GM12878 (cell line): Measurements from ENCODE around the gene GTSE1. TPM values are rescaled to one million over a fixed set of nuclear protein-coding genes. Genes with fewer than 3 reads are reported as not detected.
A peak's percentile ranks its signal among the peaks of the same experiment; 100 is the strongest.

Experiments
- ATAC-seq: fragments of 200-7000 bp; cut with Tn5 transposase; 3 replicates; pipeline ENCODE4 v1.9.1; 2020; ENCODE audit warnings: mild to moderate bottlenecking, moderate library complexity
- BruUV-seq: library from RNA; stranded (reverse); fragments of 400-500 nt; replicated peaks from 2 replicates; lab custom pipeline; 2021; lab: Mats Ljungman, UMichigan
- CTCF ChIA-PET: fragments of 300-600 bp; sonication (Branson Sonifier 250); formaldehyde crosslinking; extraction: SDS; loops from one replicate; lab custom pipeline; 2021; ENCODE audit warnings: inconsistent platforms; lab: Yijun Ruan, JAX
- POLR2A ChIA-PET: fragments of 350-600 bp; formaldehyde crosslinking; extraction: SDS; loops from one replicate; lab custom pipeline; 2021; ENCODE audit warnings: inconsistent platforms; lab: Charles Lee
- RAD21 ChIA-PET: fragments of 300-600 bp; sonication (Branson Sonifier 250); formaldehyde crosslinking; loops from one replicate; lab custom pipeline; 2023; ENCODE audit warnings: antibody characterized with exemption; ENCODE audit not compliant: unreplicated experiment; lab: Charles Lee
- SMC1A ChIA-PET: fragments of 300-600 bp; sonication (Branson Sonifier 250); formaldehyde crosslinking; loops from one replicate; lab custom pipeline; 2023; ENCODE audit not compliant: unreplicated experiment, uncharacterized antibody; lab: Charles Lee
- DNase-seq: peaks from one replicate; pipeline ENCODE4 v3.0.0-alpha.2; 2011; ENCODE audit warnings: low read depth, low spot score
- FAIRE-seq: peaks from 3 replicates; lab custom pipeline; 2011; peaks lifted over from hg19 to GRCh38; lab: Jason Lieb, UNC
- H2AFZ ChIP-seq: 2 replicates; pipeline ENCODE4 v1.6.0; 2011; ENCODE audit warnings: low read depth, low read length, control low read depth; ENCODE audit not compliant: control insufficient read depth
- H3K27ac ChIP-seq: 2 replicates; pipeline ENCODE4 v1.5.1; 2011; ENCODE audit warnings: control low read depth; ENCODE audit not compliant: control insufficient read depth, insufficient read depth
- H3K27me3 ChIP-seq, 2 experiments: replicated peaks in 1 of 2; 2 replicates each; pipeline versions ENCODE4 v1.6.0 to v1.6.1; 2011; ENCODE audit warnings: low read length in 1 of 2; ENCODE audit not compliant: control insufficient read depth in 2 of 2, insufficient read depth in 2 of 2
- H3K36me3 ChIP-seq, 2 experiments: 2 replicates each; pipeline ENCODE4 v1.5.1; 2011; ENCODE audit warnings: low read length in 1 of 2; ENCODE audit not compliant: control insufficient read depth in 2 of 2, insufficient read depth in 2 of 2
- H3K4me1 ChIP-seq: 2 replicates; pipeline ENCODE4 v1.6.1; 2011; ENCODE audit warnings: mild to moderate bottlenecking, low read length, moderate library complexity, mixed read lengths; ENCODE audit not compliant: control insufficient read depth, insufficient read depth
- H3K4me2 ChIP-seq: 2 replicates; pipeline ENCODE4 v1.6.0; 2011; ENCODE audit warnings: control low read depth; ENCODE audit not compliant: control insufficient read depth, insufficient read depth
- H3K4me3 ChIP-seq: fragments of 200-600 bp; sonication (generic); 2 replicates; pipeline ENCODE4 v1.5.1; 2016
- H3K79me2 ChIP-seq: 2 replicates; pipeline ENCODE4 v1.6.0; 2011; ENCODE audit warnings: low read length; ENCODE audit not compliant: control insufficient read depth, insufficient read depth
- H3K9ac ChIP-seq: 2 replicates; pipeline ENCODE4 v1.8.0; 2011; ENCODE audit warnings: low read length, control low read depth, mixed read lengths; ENCODE audit not compliant: control insufficient read depth, insufficient read depth
- H3K9me3 ChIP-seq: replicated peaks from 3 replicates; pipeline ENCODE4 v1.5.1; 2011; ENCODE audit warnings: mild to moderate bottlenecking, low read length; ENCODE audit not compliant: control insufficient read depth, insufficient read depth
- H4K20me1 ChIP-seq: 2 replicates; pipeline ENCODE4 v1.6.0; 2011; ENCODE audit not compliant: control insufficient read depth, insufficient read depth
- BCLAF1 ChIP-seq: fragments of 450-650 bp; IDR thresholded peaks from 2 replicates; pipeline ENCODE4 v1.6.1; 2017; ENCODE audit warnings: antibody characterized with exemption, mild to moderate bottlenecking, moderate library complexity
- HSF1 ChIP-seq: fragments of 150-350 bp; IDR thresholded peaks from 2 replicates; pipeline ENCODE4 v1.6.1; 2014; ENCODE audit warnings: mild to moderate bottlenecking, low read depth, low read length
- PKNOX1 ChIP-seq: fragments of 450-650 bp; IDR thresholded peaks from 2 replicates; pipeline ENCODE4 v1.6.1; 2016; ENCODE audit warnings: mild to moderate bottlenecking
- POLR2A ChIP-seq: IDR thresholded peaks from 2 replicates; pipeline ENCODE4 v1.6.1; 2011; ENCODE audit warnings: low read depth, mild to moderate bottlenecking, low read length
- RUNX3 ChIP-seq: IDR thresholded peaks from 2 replicates; pipeline ENCODE4 v1.6.1; 2012; ENCODE audit warnings: low read length, inconsistent platforms
- ZNF592 ChIP-seq: fragments of 450-650 bp; IDR thresholded peaks from 2 replicates; pipeline ENCODE4 v1.6.1; 2017; ENCODE audit warnings: mild to moderate bottlenecking, moderate library complexity
- WGBS: methylation state at CpG from one replicate; pipeline ENCODE4 v1.1.6; 2016; ENCODE audit warnings: low lambda C conversion rate; ENCODE audit not compliant: insufficient replicate concordance, insufficient coverage; ENCODE audit errors: missing lambda C conversion rate; 5-methylcytosine and 5-hydroxymethylcytosine counted together
- in situ Hi-C: fragments of 300-500 bp; cut with MboI; formaldehyde crosslinking; loops from 9 replicates; pipeline ENCODE4 v1.14.3; 2018; ENCODE audit warnings: mixed read lengths
- intact Hi-C: fragments of 100-400 bp; cut with micrococcal nuclease; formaldehyde crosslinking; loops from one replicate; pipeline ENCODE4 v1.14.2; 2022; ENCODE audit not compliant: unreplicated experiment
- polyA plus RNA-seq, 11 experiments: library from polyadenylated mRNA; depleted of rRNA in 4 of 11; unstranded in 6 of 11; stranded (reverse) in 5 of 11; fragments of >200 nt; fragmentation: Nextera tagmentation in 4 of 11; fragmentation: Illumina TruSeq in 1 of 11; extraction: Ambion mirVana in 4 of 11; extraction: Trizol in 1 of 11; gene quantifications; 1 replicate in 1 of 11; 2 replicates in 10 of 11; pipeline versions ENCODE4 v1.2.1 to v1.2.3, GENCODE V29; 2011 to 2016; ENCODE audit warnings: inconsistent platforms in 2 of 11, missing spikeins in 2 of 11, low read depth in 1 of 11
- total RNA-seq, 4 experiments: library from RNA; depleted of rRNA in 3 of 4; stranded (reverse); fragments of >200 nt in 3 of 4; fragmentation: Illumina TruSeq in 1 of 4; extraction: Trizol in 1 of 4; gene quantifications; 2 replicates each; pipeline versions ENCODE4 v1.2.1 to v1.2.3, GENCODE V29; 2013 to 2021

GTSE1 gene
- total and polyA plus RNA-seq, 10 of the 15 experiments (the other 5 are each of a cell fraction or from before 2014, with no cell fraction given): 6.6 to 46.2 (median 32.3) TPM

- TF ChIP-seq BCLAF1: no peak
- TF ChIP-seq PKNOX1: no peak
- no peak for TF ChIP-seq HSF1
- no peak for TF ChIP-seq RUNX3
Observed at GRCh38 chr22:46330426-46330825, 33.8 kb downstream of the GTSE1 start (continued).

GRCh38 chr22:46331496-46331895 is 34.8 kb downstream of the GTSE1 start:
- Histone ChIP-seq H3K4me3 (no peak overlapping the region), H2AFZ (no peak overlapping the region), H3K9ac (no peak overlapping the region), H3K27ac (no peak overlapping the region), H3K79me2 (peaks cover 10% of the 10 kb centered on the region), H3K27me3 (no peaks in the 10 kb centered on the region), H4K20me1 (no peaks in the 10 kb centered on the region), H3K9me3 (no peaks in the 10 kb centered on the region), H3K36me3 (peaks cover 18 to 28% of the 10 kb centered on the region in 2 experiments), H3K4me1 (0 out of 2 replicates have a peak, but pooled peaks cover 4% of the 10 kb centered on the region), H3K4me2 (no peak overlapping the region)
- 96% methylated on average over 23 of the region's 23 CpGs for WGBS
- in situ Hi-C loops (no loop called here), intact Hi-C loops (no loop called here)
- peak; percentile 36 for TF ChIP-seq POLR2A
- no peak for TF ChIP-seq ZNF592
- FAIRE-seq (no peak), ATAC-seq (no peak), DNase-seq (no peak)
- CTCF ChIA-PET: no interaction called here
- no TSS peak for BruUV-seq
- RAD21 ChIA-PET: no interaction called here
- SMC1A ChIA-PET: no interaction called here
- POLR2A ChIA-PET: no interaction called here
